CD8-positive, alpha-beta memory T cell (primary cell): ENCODE results near the gene KIR2DL4. TPM values are rescaled to one million over a fixed set of nuclear protein-coding genes. Genes with fewer than 3 reads are reported as not detected.
"Not testable (repeated sequence)": the region's sequence is repeated elsewhere in the genome, so short reads cannot be mapped to it uniquely, and the experiment has no call there.

Experiments used
- CTCF ChIA-PET: fragments of 350-600 bp; sonication (Branson Sonifier 250); formaldehyde crosslinking; loops from one replicate; lab custom pipeline; 2021; ENCODE audit warnings: antibody characterized with exemption; lab: Charles Lee
- POLR2A ChIA-PET: fragments of 350-600 bp; sonication (Branson Sonifier 250); formaldehyde crosslinking; loops from one replicate; lab custom pipeline; 2021; ENCODE audit warnings: antibody characterized with exemption; lab: Charles Lee
- DNase-seq, 5 donors: peaks; one replicate each; pipeline versions ENCODE4 v3.0.0 to v3.0.0-alpha.2; 2020 to 2022; ENCODE audit warnings: mixed read lengths in 1 of 5
- H3K27ac ChIP-seq: one replicate; pipeline ENCODE4 v1.7.0; 2013; ENCODE audit warnings: low read depth, mild to moderate bottlenecking, low read length, moderate library complexity
- H3K27me3 ChIP-seq: 2 replicates; pipeline ENCODE4 v1.7.0; 2013; ENCODE audit warnings: low read length, mild to moderate bottlenecking; ENCODE audit not compliant: insufficient read depth, poor library complexity, severe bottlenecking
- H3K36me3 ChIP-seq: 2 replicates; pipeline ENCODE4 v1.7.0; 2013; ENCODE audit warnings: mild to moderate bottlenecking, low read length, moderate library complexity; ENCODE audit not compliant: insufficient read depth
- H3K4me1 ChIP-seq: 2 replicates; pipeline ENCODE4 v1.7.0; 2013; ENCODE audit warnings: mild to moderate bottlenecking, low read length, moderate library complexity; ENCODE audit not compliant: insufficient read depth
- H3K4me3 ChIP-seq: 2 replicates; pipeline ENCODE4 v1.7.0; 2013; ENCODE audit warnings: mild to moderate bottlenecking, low read length
- H3K9me3 ChIP-seq: 2 replicates; pipeline ENCODE4 v1.7.0; 2013; ENCODE audit warnings: mild to moderate bottlenecking, low read length
- H3K27ac Mint-ChIP-seq, 8 donors: one replicate each; pipeline ENCODE4 v1.8.0; 2020 to 2021; ENCODE audit warnings: mixed read lengths in 8 of 8, mild to moderate bottlenecking in 6 of 8, inconsistent platforms in 3 of 8, moderate library complexity in 3 of 8
- H3K27me3 Mint-ChIP-seq, 2 donors: one replicate each; pipeline ENCODE4 v1.8.0; 2020 to 2021; ENCODE audit warnings: mixed read lengths in 2 of 2, mild to moderate bottlenecking in 1 of 2, moderate library complexity in 1 of 2
- H3K36me3 Mint-ChIP-seq, 3 donors: one replicate each; pipeline ENCODE4 v1.8.0; 2020 to 2021; ENCODE audit warnings: mixed read lengths in 3 of 3, inconsistent platforms in 1 of 3, mild to moderate bottlenecking in 1 of 3
- H3K4me1 Mint-ChIP-seq, 3 donors: one replicate each; pipeline ENCODE4 v1.8.0; 2020 to 2021; ENCODE audit warnings: mixed read lengths in 3 of 3, inconsistent platforms in 1 of 3, mild to moderate bottlenecking in 1 of 3
- H3K4me3 Mint-ChIP-seq, 7 donors: one replicate each; pipeline ENCODE4 v1.8.0; 2020 to 2021; ENCODE audit warnings: mixed read lengths in 7 of 7, mild to moderate bottlenecking in 6 of 7, moderate library complexity in 4 of 7, inconsistent platforms in 2 of 7
- H3K9me3 Mint-ChIP-seq, 5 donors: one replicate each; pipeline ENCODE4 v1.8.0; 2020 to 2022; ENCODE audit warnings: mixed read lengths in 5 of 5, mild to moderate bottlenecking in 3 of 5, moderate library complexity in 2 of 5, inconsistent platforms in 1 of 5
- polyA plus RNA-seq: library from polyadenylated mRNA; unstranded; fragments of 300-500 nt; fragmentation: Illumina TruSeq; gene quantifications from one replicate; pipeline ENCODE4 v1.2.3, GENCODE V29; 2021
- total RNA-seq, 2 experiments: library from RNA; stranded (reverse); gene quantifications; one replicate each; pipeline ENCODE4 v1.2.3, GENCODE V29; 2021

Gene KIR2DL4
- total and polyA plus RNA-seq, 3 experiments from 2014 or later = 0.79 TPM; not detected in 2

DNA sequence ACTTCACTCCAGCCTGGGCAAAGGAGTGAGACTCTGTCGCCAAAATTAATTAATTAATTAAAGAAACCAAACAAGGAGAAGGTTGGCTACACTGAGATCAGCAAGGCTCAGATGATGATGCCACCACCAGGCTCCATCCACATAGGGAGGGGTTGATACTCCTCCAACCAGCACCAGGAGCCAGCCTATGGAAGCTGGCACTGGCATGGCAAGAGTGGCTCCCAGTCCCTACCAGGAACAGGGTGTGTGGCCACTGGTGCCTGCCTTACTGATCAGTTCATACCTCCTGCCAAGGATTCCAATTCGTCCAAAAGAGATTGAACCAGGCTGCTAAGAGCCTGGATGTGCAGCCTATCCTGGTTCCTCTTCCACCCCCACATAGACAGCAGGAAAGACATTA lies 30.7 kb upstream of the KIR2DL4 start:
- H3K36me3 Mint-ChIP-seq, H3K27me3 ChIP-seq, H3K36me3 ChIP-seq, H3K4me3 ChIP-seq, POLR2A ChIA-PET, CTCF ChIA-PET, H3K4me1 ChIP-seq, H3K9me3 ChIP-seq, H3K4me3 Mint-ChIP-seq, H3K27ac Mint-ChIP-seq, DNase-seq, H3K4me1 Mint-ChIP-seq, H3K9me3 Mint-ChIP-seq, H3K27ac ChIP-seq: not testable (repeated sequence)
- peaks cover 7 to 21% of the 10 kb centered on the region in 2 donors for H3K27me3 Mint-ChIP-seq

DNA sequence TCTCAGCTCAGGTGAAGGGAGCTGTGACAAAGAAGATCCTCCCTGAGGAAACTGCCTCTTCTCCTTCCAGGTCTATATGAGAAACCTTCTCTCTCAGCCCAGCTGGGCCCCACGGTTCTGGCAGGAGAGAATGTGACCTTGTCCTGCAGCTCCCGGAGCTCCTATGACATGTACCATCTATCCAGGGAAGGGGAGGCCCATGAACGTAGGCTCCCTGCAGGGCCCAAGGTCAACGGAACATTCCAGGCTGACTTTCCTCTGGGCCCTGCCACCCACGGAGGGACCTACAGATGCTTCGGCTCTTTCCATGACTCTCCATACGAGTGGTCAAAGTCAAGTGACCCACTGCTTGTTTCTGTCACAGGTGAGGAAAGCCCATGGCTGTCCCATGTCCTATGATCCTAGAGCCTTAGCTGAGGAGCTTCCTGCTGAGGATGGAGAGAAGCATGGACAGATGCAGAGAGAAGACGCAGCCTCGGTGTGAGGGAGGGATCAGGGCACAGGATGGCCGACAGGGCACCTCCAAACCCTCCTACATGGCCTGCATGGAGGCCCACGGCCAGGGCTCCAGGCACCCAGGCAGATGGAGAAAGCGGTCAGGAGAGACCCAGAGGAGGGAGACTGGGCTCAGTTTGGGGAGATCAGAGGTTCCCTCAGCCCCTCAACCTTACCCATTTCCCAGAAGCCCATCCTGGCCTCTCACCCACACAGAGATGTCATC lies 28.2 kb upstream of the KIR2DL4 start:
- H3K9me3 Mint-ChIP-seq, CTCF ChIA-PET, H3K27me3 ChIP-seq, H3K4me1 Mint-ChIP-seq, H3K27ac Mint-ChIP-seq, H3K27ac ChIP-seq, H3K36me3 Mint-ChIP-seq, H3K4me3 Mint-ChIP-seq, H3K4me1 ChIP-seq, H3K36me3 ChIP-seq, DNase-seq, H3K4me3 ChIP-seq, H3K9me3 ChIP-seq, POLR2A ChIA-PET: not testable (repeated sequence)
- peaks cover 5 to 18% of the 10 kb centered on the region in 2 donors for H3K27me3 Mint-ChIP-seq

DNA sequence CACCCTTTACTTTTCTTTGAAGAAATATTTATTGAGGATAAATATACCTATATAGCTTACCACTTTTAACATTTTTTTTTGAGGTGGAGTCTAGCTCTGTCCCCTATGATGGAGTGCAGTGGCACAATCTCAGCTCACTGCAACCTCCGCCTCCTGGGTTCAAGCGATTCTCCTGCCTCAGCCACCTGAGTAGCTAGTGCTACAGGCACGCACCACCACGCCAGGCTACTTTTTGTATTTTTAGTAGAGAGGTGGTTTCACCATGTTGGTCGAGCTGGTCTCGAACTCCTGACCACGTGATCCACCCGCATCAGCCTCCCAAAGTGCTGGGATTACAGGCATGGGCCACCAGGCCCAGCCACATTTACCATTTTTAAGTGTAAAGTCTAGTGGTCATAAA lies 27.6 kb upstream of the KIR2DL4 start:
- H3K9me3 Mint-ChIP-seq, CTCF ChIA-PET, H3K27ac ChIP-seq, H3K4me1 Mint-ChIP-seq, H3K4me3 ChIP-seq, H3K36me3 Mint-ChIP-seq, POLR2A ChIA-PET, H3K4me1 ChIP-seq, H3K27ac Mint-ChIP-seq, H3K36me3 ChIP-seq, DNase-seq, H3K27me3 ChIP-seq, H3K4me3 Mint-ChIP-seq, H3K9me3 ChIP-seq: not testable (repeated sequence)
- peaks cover 4 to 16% of the 10 kb centered on the region in 2 donors for H3K27me3 Mint-ChIP-seq

GRCh38 chr19:54777851-54778250 lies 25.6 kb upstream of the KIR2DL4 start:
- peaks cover 6 to 16% of the 10 kb centered on the region in 2 donors for H3K27me3 Mint-ChIP-seq
- H3K4me1 ChIP-seq, H3K9me3 ChIP-seq, H3K4me3 ChIP-seq, H3K27ac Mint-ChIP-seq, POLR2A ChIA-PET, H3K27me3 ChIP-seq, CTCF ChIA-PET, H3K9me3 Mint-ChIP-seq, H3K36me3 Mint-ChIP-seq, DNase-seq, H3K27ac ChIP-seq, H3K4me1 Mint-ChIP-seq, H3K36me3 ChIP-seq, H3K4me3 Mint-ChIP-seq: not testable (repeated sequence)

DNA sequence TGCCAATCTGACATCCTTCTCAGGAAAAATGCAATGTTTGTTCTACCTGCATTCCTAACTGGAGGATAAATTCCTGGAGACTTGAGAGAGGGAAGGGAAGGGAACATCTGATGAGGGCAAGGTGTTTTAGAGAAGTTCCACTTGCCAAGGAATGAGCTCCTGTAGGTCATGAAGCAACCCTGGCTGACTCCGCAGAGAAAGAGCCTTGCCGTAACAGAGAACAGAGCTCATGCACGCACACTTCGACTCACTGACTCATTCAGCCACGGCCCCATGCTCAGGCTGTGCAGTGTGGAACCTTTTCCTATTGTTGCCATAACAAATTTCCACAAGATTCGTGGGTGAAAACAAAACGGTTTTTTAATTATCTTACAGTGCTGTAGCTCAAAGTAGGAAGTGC lies 24.5 kb upstream of the KIR2DL4 start:
- H3K27me3 ChIP-seq, H3K27ac ChIP-seq, POLR2A ChIA-PET, DNase-seq, H3K36me3 Mint-ChIP-seq, H3K4me3 ChIP-seq, CTCF ChIA-PET, H3K36me3 ChIP-seq, H3K27ac Mint-ChIP-seq, H3K4me1 ChIP-seq, H3K9me3 ChIP-seq, H3K4me3 Mint-ChIP-seq, H3K4me1 Mint-ChIP-seq: not testable (repeated sequence)
- peaks cover 6 to 24% of the 10 kb centered on the region in 2 donors for H3K27me3 Mint-ChIP-seq
- peaks cover 0 to 12% (median 5%) of the 10 kb centered on the region in 5 donors for H3K9me3 Mint-ChIP-seq

GRCh38 chr19:54782916-54783315 lies 20.5 kb upstream of the KIR2DL4 start:
- H3K27me3 Mint-ChIP-seq = peaks cover 8 to 36% of the 10 kb centered on the region in 2 donors
- H3K27ac Mint-ChIP-seq, H3K36me3 Mint-ChIP-seq, DNase-seq, H3K4me1 Mint-ChIP-seq, H3K27ac ChIP-seq, H3K4me3 ChIP-seq, H3K9me3 Mint-ChIP-seq, H3K4me1 ChIP-seq, H3K9me3 ChIP-seq, CTCF ChIA-PET, H3K27me3 ChIP-seq, POLR2A ChIA-PET, H3K4me3 Mint-ChIP-seq, H3K36me3 ChIP-seq: not testable (repeated sequence)

DNA sequence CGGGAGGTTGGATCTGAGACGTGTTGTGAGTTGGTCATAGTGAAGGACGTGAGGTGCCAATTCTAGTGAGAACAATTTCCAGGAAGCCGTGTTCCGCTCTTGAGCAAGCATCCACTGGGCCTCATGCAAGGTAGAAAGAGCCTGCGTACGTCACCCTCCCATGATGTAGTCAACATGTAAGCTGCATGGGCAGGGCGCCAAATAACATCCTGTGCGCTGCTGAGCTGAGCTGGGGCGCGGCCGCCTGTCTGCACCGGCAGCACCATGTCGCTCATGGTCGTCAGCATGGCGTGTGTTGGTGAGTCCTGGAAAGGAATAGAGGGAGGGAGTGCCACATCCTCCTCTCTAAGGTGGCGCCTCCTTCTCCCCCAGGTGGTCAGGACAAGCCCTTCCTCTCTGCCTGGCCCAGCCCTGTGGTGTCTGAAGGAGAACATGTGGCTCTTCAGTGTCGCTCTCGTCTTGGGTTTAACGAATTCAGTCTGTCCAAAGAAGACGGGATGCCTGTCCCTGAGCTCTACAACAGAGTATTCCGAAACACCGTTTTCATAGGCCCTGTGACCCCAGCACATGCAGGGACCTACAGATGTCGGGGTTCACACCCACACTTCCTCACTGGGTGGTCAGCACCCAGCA lies 17.2 kb upstream of the KIR2DL4 start:
- DNase-seq, H3K4me3 Mint-ChIP-seq, H3K36me3 Mint-ChIP-seq, POLR2A ChIA-PET, H3K9me3 ChIP-seq, H3K36me3 ChIP-seq, H3K4me3 ChIP-seq, CTCF ChIA-PET, H3K27ac ChIP-seq, H3K27ac Mint-ChIP-seq, H3K9me3 Mint-ChIP-seq, H3K4me1 Mint-ChIP-seq, H3K4me1 ChIP-seq, H3K27me3 ChIP-seq: not testable (repeated sequence)
- H3K27me3 Mint-ChIP-seq = peaks cover 8 to 33% of the 10 kb centered on the region in 2 donors

- H3K36me3 Mint-ChIP-seq, H3K27ac ChIP-seq, H3K27me3 ChIP-seq, H3K4me1 ChIP-seq, DNase-seq, CTCF ChIA-PET, H3K4me3 ChIP-seq, H3K9me3 ChIP-seq, H3K4me3 Mint-ChIP-seq, POLR2A ChIA-PET, H3K27ac Mint-ChIP-seq, H3K36me3 ChIP-seq, H3K9me3 Mint-ChIP-seq: not testable (repeated sequence)
- Mint-ChIP-seq H3K27me3 (peaks cover 6 to 28% of the 10 kb centered on the region in 2 donors), H3K4me1 (peaks cover 8 to 16% (median 9%) of the 10 kb centered on the region in 3 donors)
Measured at GRCh38 chr19:54788154-54788553, 15.3 kb upstream of the KIR2DL4 start.
